Fibroblast of skin of abdomen (primary cell): ENCODE results near the gene PLA1A.
"Not testable (repeated sequence)": the region's sequence is repeated elsewhere in the genome, so short reads cannot be mapped to it uniquely, and the experiment has no call there.

ENCODE experiments used
- DNase-seq: peaks from one replicate; pipeline ENCODE4 v3.0.0-alpha.2; 2013

The PLA1A gene

GRCh38 chr3:119579366-119580066, 18.2 kb upstream of the PLA1A start, which contains the start of gene ADPRH:
ADPRH (plus strand) TSS chr3:119579492; CDS start chr3:119582170, 2,678 bp downstream.
- DNase-seq: peak; percentile 70

GRCh38 chr3:119580067-119580760, 17.5 kb upstream of the PLA1A start:
- peak; percentile 28 for DNase-seq

DNA sequence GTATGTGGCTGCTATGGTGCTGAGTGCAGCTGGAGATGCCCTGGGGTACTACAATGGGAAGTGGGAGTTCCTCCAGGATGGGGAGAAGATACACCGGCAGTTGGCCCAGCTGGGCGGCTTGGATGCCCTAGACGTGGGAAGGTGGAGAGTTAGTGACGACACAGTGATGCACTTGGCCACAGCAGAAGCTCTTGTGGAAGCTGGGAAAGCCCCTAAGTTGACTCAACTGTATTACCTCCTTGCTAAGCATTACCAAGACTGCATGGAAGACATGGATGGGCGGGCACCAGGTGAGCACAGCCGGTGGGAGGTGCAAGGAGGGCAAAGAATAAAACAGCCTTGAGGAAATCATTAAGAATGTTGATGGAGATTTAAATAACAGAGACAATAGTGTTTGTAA, 15.5 kb upstream of the PLA1A start:
- no peak for DNase-seq

DNA sequence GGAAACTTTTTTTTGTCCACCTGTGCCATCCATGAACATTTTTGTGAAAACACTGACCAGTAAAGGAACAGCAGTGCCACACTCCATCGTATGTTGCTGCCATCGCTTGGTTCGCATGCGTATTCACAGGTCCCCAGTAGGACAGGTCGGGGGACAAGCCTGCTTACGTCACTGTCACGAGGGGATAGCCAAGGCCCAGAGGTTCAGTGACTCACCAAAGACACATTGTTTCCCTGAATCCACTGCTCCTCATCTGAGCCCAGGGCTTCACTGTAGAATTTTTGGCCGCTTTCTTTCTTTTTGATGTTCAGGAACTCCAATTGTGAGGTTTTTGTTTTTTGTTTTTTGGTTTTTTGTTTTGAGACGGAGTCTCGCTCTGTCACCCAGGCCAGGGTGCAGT, 12.5 kb upstream of the PLA1A start:
- no peak for DNase-seq

GRCh38 chr3:119585856-119586570, 11.7 kb upstream of the PLA1A start:
- peak; percentile 59 for DNase-seq

DNA sequence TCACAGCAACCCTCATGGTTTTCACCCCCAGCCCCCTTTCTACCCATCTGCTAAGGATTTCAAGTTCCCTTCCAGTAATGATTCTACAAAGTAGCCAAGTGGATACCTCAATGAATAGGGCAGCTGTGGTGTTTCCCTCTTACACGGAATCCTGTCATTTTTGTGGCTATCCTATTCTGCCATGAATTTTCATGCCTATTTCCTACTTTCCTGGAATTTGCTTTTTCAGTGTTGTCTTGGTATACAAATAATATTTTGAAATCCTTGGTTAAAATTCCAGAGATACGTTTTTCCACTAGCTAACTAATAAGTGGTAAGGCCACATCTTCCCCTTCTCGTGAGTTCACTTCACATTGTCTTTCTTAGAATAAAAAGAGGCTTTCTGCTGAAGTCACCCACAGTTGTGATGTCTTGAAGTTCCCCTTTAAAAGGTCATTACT, 10.9 kb upstream of the PLA1A start:
- peak; percentile 68 for DNase-seq

DNA sequence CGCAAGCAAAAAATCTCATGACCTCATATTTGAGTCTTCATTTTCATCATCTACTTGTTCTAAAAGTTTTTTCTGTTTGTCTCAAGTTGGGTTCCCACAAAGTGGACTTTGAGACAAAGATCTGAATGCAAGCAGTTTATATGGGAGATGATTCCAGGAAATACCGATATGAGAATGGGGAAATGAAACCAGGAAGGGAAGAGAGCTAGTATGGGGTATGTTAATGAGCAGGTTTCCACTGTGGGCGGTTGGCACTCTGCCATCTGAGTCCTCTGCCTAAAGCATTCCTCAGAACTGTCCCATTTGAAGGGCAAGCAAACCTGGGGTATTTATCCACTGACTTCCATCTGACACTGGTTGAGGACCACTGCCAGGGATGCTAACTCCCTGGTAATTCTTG, 9.6 kb upstream of the PLA1A start:
- DNase-seq: peak; percentile 16

DNA sequence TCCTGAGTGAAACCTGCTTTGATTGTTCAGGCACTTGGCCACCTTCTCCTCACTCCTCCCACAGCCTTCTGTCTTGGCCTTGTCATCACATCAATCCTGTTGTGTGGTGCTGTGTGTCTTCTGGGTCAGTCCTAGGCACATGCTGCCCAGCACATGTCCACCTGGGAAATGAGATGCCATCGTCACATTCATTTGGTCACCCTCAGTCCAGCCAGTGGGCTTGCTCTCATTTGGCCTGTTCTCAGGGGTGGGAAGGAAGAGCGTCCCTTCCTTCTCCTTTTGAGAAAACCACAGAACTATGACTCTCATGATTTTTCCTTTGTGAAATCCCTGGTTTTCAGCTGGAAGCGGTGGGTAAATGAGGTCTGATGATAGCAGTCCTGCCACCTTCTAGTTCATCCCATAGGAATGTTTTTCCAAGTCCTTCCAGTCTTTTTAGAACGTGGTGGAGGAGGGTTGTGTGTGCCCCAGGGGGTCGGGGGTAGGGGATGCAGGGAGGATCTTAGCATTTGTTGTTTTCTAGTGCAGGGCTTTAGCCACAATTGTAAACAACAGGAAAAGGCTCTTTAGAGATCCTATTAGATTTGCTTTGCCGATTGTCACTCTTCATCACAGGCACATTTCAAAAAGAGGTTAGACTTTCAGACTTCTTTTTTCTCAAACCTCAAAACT, 8.4 kb upstream of the PLA1A start:
- DNase-seq: no peak

DNA sequence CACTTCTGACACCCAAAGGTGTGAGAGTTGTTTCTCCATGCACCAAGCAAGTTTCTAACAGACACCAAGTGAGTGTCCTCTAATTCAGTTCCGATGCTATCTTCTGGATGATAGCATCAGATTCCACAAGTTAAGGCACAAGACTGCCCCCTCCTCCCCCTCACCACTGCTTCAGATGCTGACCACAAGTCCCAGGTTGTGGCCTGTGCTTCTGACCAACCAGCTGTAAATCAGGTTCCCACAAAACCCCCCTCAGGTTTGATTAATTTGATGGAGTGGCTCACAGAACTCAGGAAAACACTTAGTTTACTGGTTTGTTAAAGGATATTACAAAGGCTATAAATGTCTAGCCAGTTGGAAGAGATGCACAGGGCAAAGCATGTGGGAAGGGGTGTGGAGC, 7.0 kb upstream of the PLA1A start:
- peak; percentile 31 for DNase-seq

DNA sequence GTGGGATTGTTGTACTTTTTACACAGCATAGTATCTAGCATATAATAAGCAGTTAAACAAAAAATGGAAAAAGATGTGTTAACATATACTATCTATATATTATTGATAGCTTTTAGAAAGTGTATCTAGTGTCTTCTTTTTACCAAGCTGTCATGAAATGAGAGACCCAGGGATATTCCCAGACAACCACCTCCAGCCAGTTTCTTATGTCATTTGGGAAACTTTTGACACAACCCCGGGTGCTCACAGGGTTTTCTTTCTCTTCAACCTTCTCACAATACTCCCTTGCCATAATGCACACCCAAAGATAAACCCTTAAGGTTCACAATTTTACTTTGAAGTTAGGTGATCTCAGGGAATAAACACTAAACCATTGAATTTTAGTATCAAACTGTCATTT, 4.8 kb upstream of the PLA1A start:
- no peak for DNase-seq

GRCh38 chr3:119594066-119594465, 3.6 kb upstream of the PLA1A start:
- DNase-seq: peak; percentile 13

DNA sequence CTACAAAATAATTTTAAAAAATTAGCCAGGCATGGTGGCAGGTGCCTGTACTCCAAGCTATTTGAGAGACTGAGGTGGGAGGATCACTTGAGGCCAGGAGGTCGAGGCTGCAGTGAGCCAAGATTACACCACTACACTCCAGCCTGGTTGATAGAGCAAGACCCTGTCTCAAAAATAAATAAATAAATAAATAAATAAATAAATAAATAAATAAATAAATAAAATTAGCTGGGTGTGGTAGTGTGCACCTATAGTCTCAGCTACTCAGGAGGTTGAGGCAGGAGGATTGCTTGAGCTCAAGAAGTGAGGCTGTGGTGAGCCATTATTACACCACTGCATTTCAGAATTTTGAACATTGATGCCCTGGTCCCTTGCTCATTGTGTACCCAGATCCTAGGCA, 2.8 kb upstream of the PLA1A start:
- not testable (repeated sequence) for DNase-seq

DNA sequence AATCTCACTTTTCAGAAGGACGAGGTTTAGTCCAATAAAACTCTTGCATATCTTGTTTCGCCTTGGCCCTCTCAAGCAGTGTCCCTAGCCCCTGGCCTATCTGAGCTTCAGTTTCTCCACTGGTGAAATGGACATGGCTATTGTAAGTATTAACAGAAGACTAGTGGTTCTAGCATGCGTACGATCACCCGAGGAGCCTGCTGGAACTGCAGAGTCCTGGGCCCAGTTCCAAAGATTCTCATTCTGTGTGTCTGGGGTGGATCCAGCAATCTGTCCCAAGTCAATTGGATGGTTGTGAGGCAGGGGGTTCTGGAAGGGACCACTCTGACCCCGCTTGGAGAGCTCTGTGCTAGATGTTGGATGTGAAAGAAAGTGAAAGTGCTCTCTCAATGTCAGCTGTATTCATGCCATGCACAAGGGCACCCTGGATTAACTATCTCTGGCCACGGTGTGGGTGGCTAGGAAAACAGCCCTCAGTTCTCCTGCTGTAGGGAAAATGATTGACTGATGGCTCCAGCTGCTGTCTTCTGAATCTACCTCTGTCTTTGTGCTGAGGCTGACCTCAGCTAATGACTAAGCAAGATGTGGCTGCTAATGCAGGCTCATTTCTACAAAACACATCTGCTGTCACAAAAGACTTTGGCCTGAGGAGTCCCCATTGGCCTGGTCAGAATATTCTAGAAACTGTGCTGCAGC, 1.9 kb upstream of the PLA1A start:
- no peak for DNase-seq

GRCh38 chr3:119596398-119596797, 1.3 kb upstream of the PLA1A start:
- no peak for DNase-seq

GRCh38 chr3:119598410-119599098, 869 bp downstream of the PLA1A start:
- no peak for DNase-seq

GRCh38 chr3:119599558-119600174, 2.0 kb downstream of the PLA1A start:
- no peak for DNase-seq

- DNase-seq: no peak
Observed at GRCh38 chr3:119600732-119601131, 3.0 kb downstream of the PLA1A start.

GRCh38 chr3:119601154-119601553, 3.5 kb downstream of the PLA1A start:
- DNase-seq: no peak

DNA sequence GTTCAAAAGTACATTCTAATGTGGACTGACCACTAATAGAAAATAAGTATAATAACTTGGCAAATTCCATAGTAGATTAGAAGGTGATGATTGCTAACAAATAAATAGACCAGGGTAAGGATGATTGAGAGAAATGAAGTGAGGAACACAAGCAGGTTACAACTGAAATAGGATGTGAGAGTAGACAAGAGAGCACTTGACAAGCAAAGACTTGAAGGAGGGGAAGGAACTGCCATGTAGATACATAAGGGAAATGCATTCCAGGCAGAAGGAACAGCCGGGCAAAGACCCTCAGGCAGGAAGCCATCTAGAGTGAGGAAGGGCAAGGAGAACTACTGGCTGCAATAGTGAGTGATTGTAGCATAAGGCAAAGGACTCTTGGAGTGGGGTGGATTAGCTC, 5.0 kb downstream of the PLA1A start:
- no peak for DNase-seq

DNA sequence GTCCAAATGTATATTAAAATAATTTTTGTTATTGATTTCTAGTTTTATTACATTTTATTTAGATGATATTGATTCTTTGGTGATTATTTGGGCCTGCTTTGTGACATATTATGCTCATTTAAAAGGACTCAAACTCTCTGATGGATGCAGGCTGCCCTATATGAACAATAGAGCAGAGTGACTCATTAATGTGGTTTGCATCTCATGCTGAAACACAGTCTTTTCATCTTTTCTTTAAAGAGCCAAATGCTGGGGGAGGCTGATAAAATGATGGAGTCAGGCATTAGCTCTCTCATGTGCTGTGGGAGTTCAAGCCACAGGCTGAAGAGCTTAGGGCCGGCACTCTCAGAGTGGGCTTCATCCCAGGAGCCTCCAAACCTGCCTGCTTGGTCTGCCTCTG, 7.2 kb downstream of the PLA1A start:
- peak; percentile 72 for DNase-seq

- DNase-seq: no peak
Observed at GRCh38 chr3:119608405-119609000, 10.8 kb downstream of the PLA1A start.
